GM13977 (cell line): ENCODE results near the gene RHOT2.
A peak's percentile ranks its signal among the peaks of the same experiment; 100 is the strongest.

Experiments
- DNase-seq: peaks from one replicate; pipeline ENCODE4 v3.0.0; 2012; ENCODE audit warnings: low spot score
- in situ Hi-C: fragments of 300-500 bp; cut with MboI; formaldehyde crosslinking; loops from one replicate; pipeline ENCODE4 v1.12.0; 2022; ENCODE audit warnings: low sequenced_read_pairs, low pct_unique_long_range_greater_than_20kb, mixed read lengths, inconsistent platforms; ENCODE audit not compliant: unreplicated experiment
- TF ChIP-seq, protein P1 (sequence below): IDR thresholded peaks from 2 replicates; pipeline ENCODE4 v1.5.1; 2012; ENCODE audit warnings: mild to moderate bottlenecking, control low read depth; ENCODE audit not compliant: insufficient read depth; ENCODE audit errors: extremely low read depth, missing control alignments

The RHOT2 gene

GRCh38 chr16:637081-638018 is 30.6 kb upstream of the RHOT2 start:
- in situ Hi-C loops = no loop called here
- peak; percentile 100 for DNase-seq
- TF ChIP-seq, protein P1, sequence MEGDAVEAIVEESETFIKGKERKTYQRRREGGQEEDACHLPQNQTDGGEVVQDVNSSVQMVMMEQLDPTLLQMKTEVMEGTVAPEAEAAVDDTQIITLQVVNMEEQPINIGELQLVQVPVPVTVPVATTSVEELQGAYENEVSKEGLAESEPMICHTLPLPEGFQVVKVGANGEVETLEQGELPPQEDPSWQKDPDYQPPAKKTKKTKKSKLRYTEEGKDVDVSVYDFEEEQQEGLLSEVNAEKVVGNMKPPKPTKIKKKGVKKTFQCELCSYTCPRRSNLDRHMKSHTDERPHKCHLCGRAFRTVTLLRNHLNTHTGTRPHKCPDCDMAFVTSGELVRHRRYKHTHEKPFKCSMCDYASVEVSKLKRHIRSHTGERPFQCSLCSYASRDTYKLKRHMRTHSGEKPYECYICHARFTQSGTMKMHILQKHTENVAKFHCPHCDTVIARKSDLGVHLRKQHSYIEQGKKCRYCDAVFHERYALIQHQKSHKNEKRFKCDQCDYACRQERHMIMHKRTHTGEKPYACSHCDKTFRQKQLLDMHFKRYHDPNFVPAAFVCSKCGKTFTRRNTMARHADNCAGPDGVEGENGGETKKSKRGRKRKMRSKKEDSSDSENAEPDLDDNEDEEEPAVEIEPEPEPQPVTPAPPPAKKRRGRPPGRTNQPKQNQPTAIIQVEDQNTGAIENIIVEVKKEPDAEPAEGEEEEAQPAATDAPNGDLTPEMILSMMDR = no peak

GRCh38 chr16:638034-638543 is 29.8 kb upstream of the RHOT2 start:
- in situ Hi-C loops = no loop called here
- TF ChIP-seq, protein P1 = no peak
- no peak for DNase-seq

- in situ Hi-C loops = no loop called here
- TF ChIP-seq, protein P1 = no peak
- no peak for DNase-seq
Measured at GRCh38 chr16:638836-639235, 29.1 kb upstream of the RHOT2 start.

GRCh38 chr16:640614-641013 is 27.3 kb upstream of the RHOT2 start:
- no peak for DNase-seq
- TF ChIP-seq, protein P1 = no peak
- in situ Hi-C loops = no loop called here

DNA sequence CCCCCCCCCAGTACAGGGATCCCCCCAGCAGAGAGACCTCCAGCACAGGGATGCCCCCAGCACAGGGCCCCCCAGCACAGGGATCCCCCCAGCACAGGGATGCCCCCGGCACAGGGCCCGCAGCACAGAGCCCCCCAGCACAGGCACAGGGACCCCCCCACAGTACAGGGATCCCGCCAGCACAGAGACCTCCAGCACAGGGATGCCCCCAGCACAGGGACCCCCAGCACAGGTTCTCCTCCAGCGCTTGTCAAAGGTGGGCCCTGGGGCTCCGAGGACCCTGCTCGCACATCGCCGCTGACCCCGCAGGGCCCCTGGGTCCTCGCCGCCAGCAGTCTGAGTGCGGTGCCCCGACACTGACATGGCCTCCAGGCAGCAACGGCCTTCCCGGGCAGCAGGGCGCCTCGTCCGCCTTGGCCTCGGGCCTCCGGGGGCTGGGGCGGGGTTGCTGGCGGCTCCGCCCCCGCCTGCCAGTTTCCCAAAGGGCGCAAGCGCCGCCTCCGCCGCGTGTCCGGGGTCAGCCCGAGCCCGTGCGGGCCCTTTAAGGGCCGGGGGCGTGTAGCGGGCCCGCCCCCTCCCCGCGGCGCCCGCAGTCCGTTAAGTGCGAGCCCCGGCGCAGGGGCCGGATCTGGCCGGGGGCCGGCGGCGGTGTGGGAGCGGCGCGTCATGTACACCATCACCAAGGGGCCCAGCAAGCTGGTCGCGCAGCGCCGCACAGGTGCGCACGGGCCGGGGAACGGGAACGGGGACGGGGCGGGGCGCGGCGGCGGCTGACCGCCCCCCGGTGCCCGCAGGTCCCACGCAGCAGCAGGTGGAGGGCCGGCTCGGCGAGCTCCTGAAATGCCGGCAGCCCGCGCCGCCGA is 26.4 kb upstream of the RHOT2 start, which contains the start of gene MCRIP2:
MCRIP2 (plus strand) TSS at position 503 of the 863 bp plus-strand sequence; CDS start at position 667, 164 bp downstream.
- in situ Hi-C loops = no loop called here
- peak; percentile 96 for DNase-seq

More for the DNA sequence above, 26.4 kb upstream of the RHOT2 start, which contains the start of gene MCRIP2:
- TF ChIP-seq, protein P1 = no peak
